ENCODE data around the gene SPATA31D1. TPM values are rescaled to one million over a fixed set of nuclear protein-coding genes. Genes with fewer than 3 reads are reported as not detected.

SPATA31D1 gene
- total and polyA plus RNA-seq, 2 of the 13 experiments (the other 11 are each of a cell fraction or from before 2014, with no cell fraction given): not detected

GRCh38 chr9:82012276-82012675 lies 23.7 kb downstream of the SPATA31D1 start:
- FAIRE-seq: no peak
- Histone ChIP-seq H3K36me3 (replicated peaks in 1 of 2; ENCODE audit: control insufficient read depth in 1 of 2, insufficient read depth in 2 of 2, low read length in 2 of 2) (no peaks in the 10 kb centered on the region), H3K9me3 (ENCODE audit: low read length) (no peaks in the 10 kb centered on the region), H3K27me3 (ENCODE audit: control insufficient read depth in 1 of 2, insufficient read depth in 2 of 2, low read length in 2 of 2) (no peaks in the 10 kb centered on the region), H3K4me3 (replicated peaks in 1 of 3; ENCODE audit: insufficient read depth in 1 of 3, low read depth in 2 of 3, low read length in 3 of 3) (no peak overlapping the region), H3K4me1 (ENCODE audit: insufficient read depth, low read length) (no peaks in the 10 kb centered on the region), H4K20me1 (ENCODE audit: insufficient read depth, low read length) (no peaks in the 10 kb centered on the region), H2AFZ (ENCODE audit: low read length) (no peak overlapping the region), H3K9ac (ENCODE audit: insufficient read depth, low read depth, low read length) (no peak overlapping the region), H3K79me2 (ENCODE audit: insufficient read depth, low read length) (no peaks in the 10 kb centered on the region), H3K4me2 (ENCODE audit: low read depth, low read length) (no peak overlapping the region), H3K27ac (ENCODE audit: extremely low read length, insufficient read depth, low read length) (no peak overlapping the region)
- POLR2A ChIA-PET: no interaction called here
- intact Hi-C loops (cut with micrococcal nuclease; ENCODE audit: unreplicated experiment): no loop called here
- no peak for ATAC-seq
- no TSS peak for BruUV-seq (replicated peaks)
- WGBS (ENCODE audit: low lambda C conversion rate): 43% methylated on average over 1 of the region's 1 CpG
- TF ChIP-seq ZIK1 (CRISPR knock-in tag; IDR thresholded peaks at IDR 0.05; ENCODE audit: borderline replicate concordance, low read depth): no peak
- no peak for TF ChIP-seq NFE2L2 (IDR thresholded peaks at IDR 0.05; ENCODE audit: low read length)
- no peak for TF ChIP-seq PTBP1 (IDR thresholded peaks at IDR 0.05; ENCODE audit: low read depth, low read length, poor library complexity, severe bottlenecking)
- TF ChIP-seq MEF2D (CRISPR knock-in tag; IDR thresholded peaks at IDR 0.05): no peak
- no peak for TF ChIP-seq IKZF1 (IDR thresholded peaks at IDR 0.05)
- no peak for TF ChIP-seq DR1 (CRISPR knock-in tag; IDR thresholded peaks at IDR 0.05)
- TF ChIP-seq MEIS1 (CRISPR knock-in tag; IDR thresholded peaks at IDR 0.05; ENCODE audit: borderline replicate concordance): no peak
- TF ChIP-seq KMT2B (CRISPR knock-in tag; IDR thresholded peaks at IDR 0.05): no peak
- no peak for TF ChIP-seq ZFP90 (CRISPR knock-in tag; IDR thresholded peaks at IDR 0.05; ENCODE audit: borderline replicate concordance)
- TF ChIP-seq BORCS8-MEF2B (CRISPR knock-in tag; IDR thresholded peaks at IDR 0.05): no peak
- TF ChIP-seq FOXO1 (CRISPR knock-in tag; IDR thresholded peaks at IDR 0.05): no peak
- TF ChIP-seq ZBTB20 (CRISPR knock-in tag; IDR thresholded peaks at IDR 0.05; ENCODE audit: borderline replicate concordance, low read depth): no peak
- TF ChIP-seq SRSF4 (IDR thresholded peaks at IDR 0.05; ENCODE audit: low read depth, low read length, poor library complexity, severe bottlenecking): no peak
- TF ChIP-seq ZBTB7A (CRISPR knock-in tag; IDR thresholded peaks at IDR 0.05): no peak
- no peak for TF ChIP-seq SP4 (CRISPR knock-in tag; IDR thresholded peaks at IDR 0.05)
- TF ChIP-seq ZNF646 (CRISPR knock-in tag; IDR thresholded peaks at IDR 0.05): no peak
- TF ChIP-seq RBAK (CRISPR knock-in tag; IDR thresholded peaks at IDR 0.05): no peak
- TF ChIP-seq ZNF770 (CRISPR knock-in tag; IDR thresholded peaks at IDR 0.05): no peak
- in situ Hi-C loops (cut with HindIII; ENCODE audit: extremely low pct_ligation_motif_present, low pct_unique_long_range_greater_than_20kb): no loop called here
- DNase-seq (ENCODE audit: low spot score): no peak
- CTCF ChIA-PET (ENCODE audit: low intra/inter-chr PET ratio, low total read pairs): no interaction called here

All from HepG2 (cell line).